OCI-LY1 (cell line): Measurements from ENCODE around the gene ERGIC1.

Experiments used
- EZH2 ChIP-seq: fragments of 200-600 bp; sonication (generic), shearing (Covaris generic); IDR thresholded peaks from 2 replicates; pipeline ENCODE4 v1.8.0; 2017; ENCODE audit warnings: borderline replicate concordance, mixed run types, mild to moderate bottlenecking, antibody characterized with exemption, low read length, moderate library complexity, mixed read lengths
- TF ChIP-seq, protein P1 (sequence below): fragments of 200-600 bp; sonication (generic), shearing (Covaris generic); IDR thresholded peaks from 2 replicates; pipeline ENCODE4 v1.5.1; 2017; ENCODE audit warnings: mild to moderate bottlenecking, antibody characterized with exemption, low read length, moderate library complexity, mixed read lengths

DNA sequence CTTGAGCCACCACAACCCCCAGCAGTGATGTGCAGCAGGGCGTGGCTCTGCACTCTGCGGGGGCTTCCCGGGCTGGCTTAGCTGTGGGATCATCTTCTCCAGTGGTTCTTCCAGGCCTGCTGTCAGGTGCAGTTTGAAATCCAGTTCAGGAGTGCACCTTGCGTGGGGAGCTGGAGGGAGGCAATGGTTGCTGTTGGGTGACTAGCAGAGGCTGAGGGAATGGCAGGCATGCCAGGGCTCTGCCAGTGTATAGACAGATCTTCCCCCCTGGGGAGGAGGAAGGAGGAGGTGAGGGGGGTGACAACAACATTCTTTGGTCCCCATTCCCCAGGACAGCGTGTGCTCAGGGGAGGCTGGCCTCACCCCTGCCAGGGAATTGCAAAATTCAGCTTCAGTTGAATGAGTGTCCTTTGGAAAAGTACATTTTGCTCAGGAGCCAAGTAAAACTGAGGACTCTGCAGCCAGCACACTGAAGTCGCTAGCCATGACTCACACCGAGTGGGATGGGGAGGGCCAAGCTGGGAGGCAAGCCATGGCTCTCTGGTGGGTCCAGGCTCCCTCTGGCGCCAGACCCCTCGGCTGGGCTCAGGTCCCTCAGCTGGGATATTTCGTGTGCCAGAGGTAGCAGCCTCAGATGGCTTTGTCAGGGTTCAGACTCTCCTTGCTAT, 35.0 kb downstream of the ERGIC1 start:
- TF ChIP-seq, protein P1, sequence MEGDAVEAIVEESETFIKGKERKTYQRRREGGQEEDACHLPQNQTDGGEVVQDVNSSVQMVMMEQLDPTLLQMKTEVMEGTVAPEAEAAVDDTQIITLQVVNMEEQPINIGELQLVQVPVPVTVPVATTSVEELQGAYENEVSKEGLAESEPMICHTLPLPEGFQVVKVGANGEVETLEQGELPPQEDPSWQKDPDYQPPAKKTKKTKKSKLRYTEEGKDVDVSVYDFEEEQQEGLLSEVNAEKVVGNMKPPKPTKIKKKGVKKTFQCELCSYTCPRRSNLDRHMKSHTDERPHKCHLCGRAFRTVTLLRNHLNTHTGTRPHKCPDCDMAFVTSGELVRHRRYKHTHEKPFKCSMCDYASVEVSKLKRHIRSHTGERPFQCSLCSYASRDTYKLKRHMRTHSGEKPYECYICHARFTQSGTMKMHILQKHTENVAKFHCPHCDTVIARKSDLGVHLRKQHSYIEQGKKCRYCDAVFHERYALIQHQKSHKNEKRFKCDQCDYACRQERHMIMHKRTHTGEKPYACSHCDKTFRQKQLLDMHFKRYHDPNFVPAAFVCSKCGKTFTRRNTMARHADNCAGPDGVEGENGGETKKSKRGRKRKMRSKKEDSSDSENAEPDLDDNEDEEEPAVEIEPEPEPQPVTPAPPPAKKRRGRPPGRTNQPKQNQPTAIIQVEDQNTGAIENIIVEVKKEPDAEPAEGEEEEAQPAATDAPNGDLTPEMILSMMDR, result no peak
- TF ChIP-seq EZH2, result no peak
